ENCODE measurements around the gene PDE4DIP. TPM values are rescaled to one million over a fixed set of nuclear protein-coding genes. Genes with fewer than 3 reads are reported as not detected.
"Not testable (repeated sequence)": the region's sequence is repeated elsewhere in the genome, so short reads cannot be mapped to it uniquely, and the experiment has no call there.

PDE4DIP gene
- total and polyA plus RNA-seq, 4 experiments from 2014 or later, result 10.1 to 115 (median 68.4) TPM

GRCh38 chr1:148952938-148953616 is 108.8 kb downstream of the PDE4DIP start:
- POLR2A ChIA-PET (ENCODE audit: partially characterized antibody); CTCF ChIA-PET (ENCODE audit: partially characterized antibody): not testable (repeated sequence)

GRCh38 chr1:148953730-148954129 is 109.5 kb downstream of the PDE4DIP start:
- intact Hi-C loops (cut with micrococcal nuclease), result not testable (repeated sequence)

More at GRCh38 chr1:148952938-148953616, 108.8 kb downstream of the PDE4DIP start:
- H3K4me3 ChIP-seq (ENCODE audit: low read length in 2 of 2), result peak overlapping the region in 1 of 2 donors; percentile 55
- H3K36me3 Mint-ChIP-seq; H3K27ac ChIP-seq (ENCODE audit: low read depth, low read length); H3K9me3 ChIP-seq (ENCODE audit: control insufficient read depth in 1 of 2, low read length in 2 of 2); H3K36me3 ChIP-seq (ENCODE audit: insufficient read depth, low read length); H3K9me3 Mint-ChIP-seq; H3K4me1 ChIP-seq (ENCODE audit: insufficient read depth, low read length); H3K27me3 Mint-ChIP-seq; H3K27me3 ChIP-seq (ENCODE audit: insufficient read depth, low read length); intact Hi-C loops (cut with micrococcal nuclease): not testable (repeated sequence)
- Mint-ChIP-seq H3K4me1 (peaks cover 10 to 31% (median 11%) of the 10 kb centered on the region in 4 donors), H3K27ac (peak overlapping the region in 4 of 7 donors; percentile 64 to 82 (median 72)), H3K4me3 (peak overlapping the region; percentile 86 to 94 (median 90))
- DNase-seq, result peak in 4 of 5 donors; percentile 12 to 34 (median 16)

GRCh38 chr1:148958343-148958742 is 114.1 kb downstream of the PDE4DIP start:
- peak overlapping the region in 1 of 7 donors; percentile 83 for H3K27ac Mint-ChIP-seq

More at GRCh38 chr1:148953730-148954129, 109.5 kb downstream of the PDE4DIP start:
- H3K4me1 ChIP-seq (ENCODE audit: insufficient read depth, low read length); H3K27ac ChIP-seq (ENCODE audit: low read depth, low read length); H3K27me3 Mint-ChIP-seq; DNase-seq; H3K36me3 Mint-ChIP-seq; H3K36me3 ChIP-seq (ENCODE audit: insufficient read depth, low read length); H3K9me3 ChIP-seq (ENCODE audit: control insufficient read depth in 1 of 2, low read length in 2 of 2); H3K27me3 ChIP-seq (ENCODE audit: insufficient read depth, low read length); POLR2A ChIA-PET (ENCODE audit: partially characterized antibody); H3K9me3 Mint-ChIP-seq; CTCF ChIA-PET (ENCODE audit: partially characterized antibody): not testable (repeated sequence)
- H3K27ac Mint-ChIP-seq, result peak overlapping the region in 6 of 7 donors; percentile 42 to 75 (median 64)
- peaks cover 10 to 25% (median 11%) of the 10 kb centered on the region in 4 donors for H3K4me1 Mint-ChIP-seq
- H3K4me3 Mint-ChIP-seq, result peak overlapping the region; percentile 76 to 96 (median 84)
- peak overlapping the region in 1 of 2 donors; percentile 55 for H3K4me3 ChIP-seq (ENCODE audit: low read length in 2 of 2)

DNA sequence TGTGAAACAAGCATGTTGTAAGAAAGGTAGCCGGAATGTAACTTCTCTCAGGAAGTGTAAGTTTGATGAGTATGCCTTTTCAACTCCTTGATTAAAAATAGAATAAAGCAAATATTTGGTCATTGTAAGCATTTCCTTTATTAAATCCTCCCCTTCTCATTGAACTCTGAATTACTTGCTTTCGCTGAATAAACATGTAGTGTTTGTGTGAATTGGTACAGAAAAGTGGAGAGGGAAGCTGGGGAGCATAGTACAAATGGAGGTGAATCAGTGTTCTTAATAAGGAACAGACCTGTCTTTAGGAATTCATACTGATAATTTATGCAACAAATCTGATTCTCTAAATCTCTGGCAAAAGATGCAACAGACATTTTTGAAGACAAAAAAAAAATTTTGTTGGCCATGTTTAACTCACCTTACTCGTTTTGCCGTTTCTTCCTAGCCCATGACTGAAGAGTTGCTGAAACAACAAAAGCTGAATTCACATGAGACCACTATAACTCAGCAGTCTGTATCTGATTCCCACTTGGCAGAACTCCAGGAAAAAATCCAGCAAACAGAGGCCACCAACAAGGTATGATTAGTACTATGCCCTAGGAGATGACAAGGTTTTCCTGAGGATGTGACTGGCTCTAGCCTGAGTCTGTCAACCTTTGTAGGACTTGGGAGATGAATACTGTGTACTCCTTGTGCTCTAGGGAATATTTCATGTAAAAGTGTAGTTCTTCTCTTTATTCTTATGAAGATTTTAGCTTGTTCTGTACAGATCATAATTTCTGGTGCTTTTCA is 116.2 kb downstream of the PDE4DIP start:
- intact Hi-C loops (cut with micrococcal nuclease); H3K27me3 Mint-ChIP-seq; POLR2A ChIA-PET (ENCODE audit: partially characterized antibody); H3K9me3 Mint-ChIP-seq; H3K4me1 ChIP-seq (ENCODE audit: insufficient read depth, low read length); H3K27me3 ChIP-seq (ENCODE audit: insufficient read depth, low read length); CTCF ChIA-PET (ENCODE audit: partially characterized antibody); H3K36me3 Mint-ChIP-seq; DNase-seq; H3K4me3 Mint-ChIP-seq; H3K27ac ChIP-seq (ENCODE audit: low read depth, low read length); H3K36me3 ChIP-seq (ENCODE audit: insufficient read depth, low read length); H3K4me1 Mint-ChIP-seq; H3K9me3 ChIP-seq (ENCODE audit: control insufficient read depth in 1 of 2, low read length in 2 of 2); H3K27ac Mint-ChIP-seq; H3K4me3 ChIP-seq (ENCODE audit: low read length in 2 of 2): not testable (repeated sequence)

More at GRCh38 chr1:148958343-148958742, 114.1 kb downstream of the PDE4DIP start:
- H3K4me3 Mint-ChIP-seq, result peak overlapping the region in 6 of 8 donors; percentile 61 to 80 (median 66)
- H3K27me3 ChIP-seq (ENCODE audit: insufficient read depth, low read length); H3K9me3 Mint-ChIP-seq; H3K27ac ChIP-seq (ENCODE audit: low read depth, low read length); POLR2A ChIA-PET (ENCODE audit: partially characterized antibody); H3K27me3 Mint-ChIP-seq; DNase-seq; H3K36me3 ChIP-seq (ENCODE audit: insufficient read depth, low read length); H3K4me1 Mint-ChIP-seq; CTCF ChIA-PET (ENCODE audit: partially characterized antibody); H3K4me1 ChIP-seq (ENCODE audit: insufficient read depth, low read length); H3K9me3 ChIP-seq (ENCODE audit: control insufficient read depth in 1 of 2, low read length in 2 of 2); intact Hi-C loops (cut with micrococcal nuclease); H3K4me3 ChIP-seq (ENCODE audit: low read length in 2 of 2); H3K36me3 Mint-ChIP-seq: not testable (repeated sequence)

DNA sequence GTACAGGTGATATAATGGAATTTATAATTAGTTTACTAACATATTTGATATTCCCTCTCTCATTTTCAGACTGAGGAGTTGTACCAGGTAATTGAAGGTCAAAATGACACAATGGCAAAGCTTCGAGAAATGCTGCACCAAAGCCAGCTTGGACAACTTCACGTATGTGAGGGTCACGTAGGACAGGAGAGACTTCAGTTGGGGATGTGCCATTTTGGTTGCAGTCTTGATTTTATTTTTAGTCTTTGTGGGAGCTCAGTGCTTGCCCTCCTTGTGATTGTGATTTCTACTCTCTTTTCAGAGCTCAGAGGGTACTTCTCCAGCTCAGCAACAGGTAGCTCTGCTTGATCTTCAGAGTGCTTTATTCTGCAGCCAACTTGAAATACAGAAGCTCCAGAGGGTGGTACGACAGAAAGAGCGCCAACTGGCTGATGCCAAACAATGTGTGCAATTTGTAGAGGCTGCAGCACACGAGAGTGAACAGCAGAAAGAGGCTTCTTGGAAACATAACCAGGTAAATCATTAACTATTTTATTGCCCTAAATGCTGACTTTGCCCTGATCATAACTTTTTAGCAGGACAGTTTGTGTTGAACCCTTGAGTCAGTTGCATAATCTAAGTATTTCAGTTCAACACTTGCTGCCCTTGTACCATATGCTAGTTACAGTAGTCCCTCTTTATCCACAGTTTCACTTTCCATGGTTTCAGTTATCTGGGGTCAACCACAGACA is 118.1 kb downstream of the PDE4DIP start:
- POLR2A ChIA-PET (ENCODE audit: partially characterized antibody); CTCF ChIA-PET (ENCODE audit: partially characterized antibody); H3K36me3 ChIP-seq (ENCODE audit: insufficient read depth, low read length); H3K27me3 ChIP-seq (ENCODE audit: insufficient read depth, low read length); intact Hi-C loops (cut with micrococcal nuclease); H3K27me3 Mint-ChIP-seq; H3K4me1 Mint-ChIP-seq; H3K4me1 ChIP-seq (ENCODE audit: insufficient read depth, low read length); H3K4me3 ChIP-seq (ENCODE audit: low read length in 2 of 2); H3K9me3 Mint-ChIP-seq; H3K36me3 Mint-ChIP-seq; DNase-seq; H3K27ac Mint-ChIP-seq; H3K4me3 Mint-ChIP-seq; H3K27ac ChIP-seq (ENCODE audit: low read depth, low read length); H3K9me3 ChIP-seq (ENCODE audit: control insufficient read depth in 1 of 2, low read length in 2 of 2): not testable (repeated sequence)

DNA sequence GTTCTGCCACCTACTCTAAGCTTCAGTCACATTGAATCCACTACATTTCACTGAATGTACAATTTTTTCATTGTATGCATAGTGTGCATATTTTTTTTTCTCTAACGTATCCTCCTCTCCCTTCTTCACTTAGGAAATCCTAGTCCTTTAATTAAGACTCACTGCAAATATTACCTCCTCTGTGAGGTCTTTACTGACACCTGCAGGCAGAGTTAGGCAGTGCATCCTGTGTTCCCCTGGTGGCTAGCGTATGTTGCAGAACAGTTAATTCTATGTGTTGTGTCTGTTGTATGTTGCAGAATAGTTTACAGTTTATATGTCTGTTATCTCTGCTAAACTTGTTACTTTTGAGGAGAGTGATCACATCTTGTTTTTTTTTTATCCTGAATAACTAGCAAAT is 121.9 kb downstream of the PDE4DIP start:
- H3K27me3 ChIP-seq (ENCODE audit: insufficient read depth, low read length); H3K36me3 ChIP-seq (ENCODE audit: insufficient read depth, low read length); H3K27ac ChIP-seq (ENCODE audit: low read depth, low read length); POLR2A ChIA-PET (ENCODE audit: partially characterized antibody); H3K27ac Mint-ChIP-seq; H3K9me3 Mint-ChIP-seq; H3K4me1 Mint-ChIP-seq; H3K4me3 Mint-ChIP-seq; intact Hi-C loops (cut with micrococcal nuclease); H3K4me1 ChIP-seq (ENCODE audit: insufficient read depth, low read length); H3K9me3 ChIP-seq (ENCODE audit: control insufficient read depth in 1 of 2, low read length in 2 of 2); H3K27me3 Mint-ChIP-seq; H3K36me3 Mint-ChIP-seq; H3K4me3 ChIP-seq (ENCODE audit: low read length in 2 of 2); CTCF ChIA-PET (ENCODE audit: partially characterized antibody): not testable (repeated sequence)
- DNase-seq, result peak in 2 of 5 donors; percentile 27 to 37

DNA sequence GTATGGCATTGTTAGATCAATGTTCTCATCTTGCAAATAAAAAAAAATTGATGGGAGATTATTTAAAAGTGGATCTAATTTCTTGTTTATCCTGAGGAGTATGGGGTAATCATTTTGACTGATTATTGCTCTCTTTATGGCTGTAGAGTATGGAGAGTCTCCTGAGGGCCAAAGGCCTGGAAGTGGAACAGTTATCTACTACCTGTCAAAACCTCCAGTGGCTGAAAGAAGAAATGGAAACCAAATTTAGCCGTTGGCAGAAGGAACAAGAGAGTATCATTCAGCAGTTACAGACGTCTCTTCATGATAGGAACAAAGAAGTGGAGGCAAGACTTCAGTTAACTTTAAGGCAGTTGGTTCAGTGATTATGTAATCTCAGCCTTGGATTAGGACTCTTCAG is 123.4 kb downstream of the PDE4DIP start:
- H3K4me1 Mint-ChIP-seq; H3K4me1 ChIP-seq (ENCODE audit: insufficient read depth, low read length); H3K27ac ChIP-seq (ENCODE audit: low read depth, low read length); H3K4me3 Mint-ChIP-seq; H3K27me3 ChIP-seq (ENCODE audit: insufficient read depth, low read length); H3K36me3 ChIP-seq (ENCODE audit: insufficient read depth, low read length); intact Hi-C loops (cut with micrococcal nuclease); H3K27me3 Mint-ChIP-seq; H3K9me3 Mint-ChIP-seq; H3K9me3 ChIP-seq (ENCODE audit: control insufficient read depth in 1 of 2, low read length in 2 of 2); CTCF ChIA-PET (ENCODE audit: partially characterized antibody); DNase-seq; H3K4me3 ChIP-seq (ENCODE audit: low read length in 2 of 2); POLR2A ChIA-PET (ENCODE audit: partially characterized antibody); H3K36me3 Mint-ChIP-seq; H3K27ac Mint-ChIP-seq: not testable (repeated sequence)
